Neutrophil (primary cell): Measurements from ENCODE around the gene APOA5.

Experiments
- H3K27ac ChIP-seq: fragments of 200-600 bp; sonication (generic); 2 replicates; pipeline ENCODE4 v1.5.1; 2016; ENCODE audit warnings: mild to moderate bottlenecking, moderate library complexity
- H3K27me3 ChIP-seq: fragments of 200-600 bp; sonication (generic); 2 replicates; pipeline ENCODE4 v1.6.0; 2016; ENCODE audit warnings: mild to moderate bottlenecking
- H3K36me3 ChIP-seq: fragments of 200-600 bp; sonication (generic); 2 replicates; pipeline ENCODE4 v1.5.1; 2017
- H3K4me1 ChIP-seq, 2 experiments: fragments of 200-600 bp in 1 of 2; sonication (generic) in 1 of 2; 1 replicate in 1 of 2; 2 replicates in 1 of 2; pipeline versions ENCODE4 v1.5.1 to v1.6.1; 2013 to 2016; ENCODE audit warnings: low read depth in 1 of 2, low read length in 1 of 2, mild to moderate bottlenecking in 1 of 2, moderate library complexity in 1 of 2; ENCODE audit not compliant: control insufficient read depth in 1 of 2, insufficient read depth in 1 of 2
- H3K4me3 ChIP-seq, 2 experiments: fragments of 200-600 bp in 1 of 2; sonication (generic) in 1 of 2; 1 replicate in 1 of 2; 2 replicates in 1 of 2; pipeline ENCODE4 v1.5.1; 2013 to 2016; ENCODE audit warnings: low read depth in 1 of 2, low read length in 1 of 2, mild to moderate bottlenecking in 1 of 2, moderate library complexity in 1 of 2
- H3K9me3 ChIP-seq: fragments of 200-600 bp; sonication (generic); 2 replicates; pipeline ENCODE4 v1.5.1; 2016
- TF ChIP-seq, protein P1 (sequence below): fragments of 200-600 bp; sonication (generic); IDR thresholded peaks from 2 replicates; pipeline ENCODE4 v1.5.1; 2016; ENCODE audit warnings: antibody characterized with exemption

Gene APOA5

DNA sequence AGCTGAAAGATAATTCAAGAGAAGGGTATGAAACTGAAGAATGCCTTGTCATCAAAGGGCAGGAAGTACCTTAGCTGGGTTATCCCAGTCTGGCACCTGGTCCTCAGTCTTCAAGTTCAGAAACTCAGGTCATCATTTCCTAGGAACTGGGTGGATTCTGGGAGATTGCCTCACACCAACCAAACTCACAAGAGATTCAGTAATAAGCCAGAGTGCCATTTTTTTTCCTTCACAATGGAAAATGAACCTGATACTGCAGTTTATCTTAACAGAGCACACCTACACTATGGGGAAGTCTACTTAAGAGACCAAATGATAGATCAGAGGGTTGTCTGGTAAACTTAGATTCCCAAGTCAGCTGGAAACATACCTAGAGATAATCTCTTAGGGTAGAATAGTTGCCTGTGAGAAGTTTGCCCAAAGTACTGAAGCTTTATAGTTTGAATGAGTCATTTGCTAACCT lies 15.1 kb downstream of the APOA5 start:
- no peaks in the 10 kb centered on the region for H3K27me3 ChIP-seq
- peak overlapping the region; percentile 13 for H3K27ac ChIP-seq
- H3K36me3 ChIP-seq = peaks cover 30% of the 10 kb centered on the region
- H3K4me1 ChIP-seq = peaks cover 20 to 21% of the 10 kb centered on the region in 2 experiments
- TF ChIP-seq, protein P1, sequence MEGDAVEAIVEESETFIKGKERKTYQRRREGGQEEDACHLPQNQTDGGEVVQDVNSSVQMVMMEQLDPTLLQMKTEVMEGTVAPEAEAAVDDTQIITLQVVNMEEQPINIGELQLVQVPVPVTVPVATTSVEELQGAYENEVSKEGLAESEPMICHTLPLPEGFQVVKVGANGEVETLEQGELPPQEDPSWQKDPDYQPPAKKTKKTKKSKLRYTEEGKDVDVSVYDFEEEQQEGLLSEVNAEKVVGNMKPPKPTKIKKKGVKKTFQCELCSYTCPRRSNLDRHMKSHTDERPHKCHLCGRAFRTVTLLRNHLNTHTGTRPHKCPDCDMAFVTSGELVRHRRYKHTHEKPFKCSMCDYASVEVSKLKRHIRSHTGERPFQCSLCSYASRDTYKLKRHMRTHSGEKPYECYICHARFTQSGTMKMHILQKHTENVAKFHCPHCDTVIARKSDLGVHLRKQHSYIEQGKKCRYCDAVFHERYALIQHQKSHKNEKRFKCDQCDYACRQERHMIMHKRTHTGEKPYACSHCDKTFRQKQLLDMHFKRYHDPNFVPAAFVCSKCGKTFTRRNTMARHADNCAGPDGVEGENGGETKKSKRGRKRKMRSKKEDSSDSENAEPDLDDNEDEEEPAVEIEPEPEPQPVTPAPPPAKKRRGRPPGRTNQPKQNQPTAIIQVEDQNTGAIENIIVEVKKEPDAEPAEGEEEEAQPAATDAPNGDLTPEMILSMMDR = no peak
- no peaks in the 10 kb centered on the region for H3K9me3 ChIP-seq
- no peak overlapping the region for H3K4me3 ChIP-seq

DNA sequence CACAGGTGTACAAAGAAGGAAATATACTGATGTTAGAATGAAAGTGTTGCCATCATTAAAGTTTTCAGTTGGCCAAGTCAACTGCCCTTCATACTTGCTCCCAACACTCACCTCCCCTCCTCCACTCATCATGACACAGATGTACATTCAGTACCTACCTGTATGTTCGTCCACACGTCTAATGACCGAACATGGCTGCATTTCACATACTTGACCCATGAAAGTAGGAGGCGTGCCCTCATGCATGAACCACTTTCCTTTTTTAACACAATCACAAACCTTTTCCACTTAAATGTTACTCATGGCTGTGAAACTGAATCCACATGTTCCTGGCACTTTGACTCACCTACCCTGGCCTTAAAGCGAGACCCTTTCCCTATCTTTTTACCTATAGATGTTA lies 15.7 kb downstream of the APOA5 start:
- Histone ChIP-seq H3K27me3 (no peaks in the 10 kb centered on the region), H3K27ac (no peak overlapping the region), H3K9me3 (no peaks in the 10 kb centered on the region), H3K4me3 (no peak overlapping the region), H3K4me1 (peaks cover 26% of the 10 kb centered on the region in 2 experiments), H3K36me3 (peaks cover 29% of the 10 kb centered on the region)
- TF ChIP-seq, protein P1 = no peak

DNA sequence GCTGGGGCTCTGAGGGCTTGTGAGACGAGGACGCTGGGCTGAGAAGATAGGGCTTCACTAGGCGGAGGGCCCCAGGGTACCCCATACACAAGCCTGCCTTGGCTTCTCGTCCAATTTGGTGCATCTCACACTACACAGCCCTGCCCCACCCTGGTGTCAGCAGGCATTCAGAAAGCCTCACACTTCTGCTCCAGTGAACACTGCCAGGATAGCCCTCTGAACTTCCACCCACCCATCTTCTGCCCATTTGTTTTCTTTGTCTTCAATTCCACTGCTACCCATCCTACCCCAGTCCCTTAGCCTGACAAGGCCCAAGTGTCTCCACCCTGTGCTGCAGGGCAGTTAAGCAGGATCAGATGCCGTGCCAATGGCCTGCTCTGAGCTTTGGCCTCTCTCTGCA lies 17.0 kb downstream of the APOA5 start:
- Histone ChIP-seq H3K4me3 (no peak overlapping the region), H3K27me3 (no peaks in the 10 kb centered on the region), H3K9me3 (no peaks in the 10 kb centered on the region), H3K4me1 (peaks cover 34 to 35% of the 10 kb centered on the region in 2 experiments), H3K36me3 (peaks cover 21% of the 10 kb centered on the region), H3K27ac (no peak overlapping the region)
- TF ChIP-seq, protein P1 = no peak

DNA sequence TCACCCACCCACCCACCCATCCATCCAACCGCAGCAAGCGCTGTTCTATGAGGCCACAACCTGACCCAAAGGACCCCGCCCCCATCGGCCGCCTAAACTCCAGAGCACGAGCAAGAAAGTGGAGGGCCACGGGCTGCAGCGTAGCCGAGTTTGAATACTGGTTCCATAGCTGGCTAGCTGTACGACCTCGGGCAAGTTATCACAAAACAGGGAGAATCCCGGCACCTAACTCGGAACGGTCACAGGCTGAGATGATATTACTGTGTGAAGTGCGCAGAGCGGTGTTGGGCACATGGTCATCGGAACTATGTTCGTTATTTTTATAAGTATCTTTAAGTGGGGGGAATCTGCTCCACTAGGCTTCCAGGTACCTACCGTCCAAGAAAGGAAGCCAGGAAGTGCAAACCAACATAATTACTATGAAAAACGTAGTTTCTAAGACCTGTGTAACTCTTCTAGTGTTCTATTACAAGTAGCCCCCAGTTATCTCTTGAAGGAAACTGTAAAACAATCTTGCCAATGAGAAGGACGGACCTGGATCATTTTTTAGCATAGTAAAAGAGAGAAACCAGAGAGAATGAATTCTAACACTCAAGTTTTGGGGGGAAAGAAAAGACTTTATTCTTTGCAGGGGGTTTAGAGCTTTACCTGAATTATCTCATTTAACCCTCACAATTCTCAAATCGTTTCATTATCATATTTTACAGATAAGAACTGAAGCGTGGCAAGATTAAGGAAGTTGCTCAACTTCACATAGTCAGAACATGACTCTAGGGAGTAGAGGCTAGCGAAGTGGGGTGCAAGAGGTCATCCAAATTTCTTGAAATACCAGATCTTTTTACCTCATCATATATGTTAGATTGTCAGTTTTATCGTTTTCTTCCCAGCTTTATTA lies 18.2 kb downstream of the APOA5 start:
- H3K9me3 ChIP-seq = no peaks in the 10 kb centered on the region
- H3K27me3 ChIP-seq = no peaks in the 10 kb centered on the region
- TF ChIP-seq, protein P1 = no peak
- H3K36me3 ChIP-seq = peaks cover 19% of the 10 kb centered on the region
- peaks cover 39 to 41% of the 10 kb centered on the region in 2 experiments for H3K4me1 ChIP-seq
- peak overlapping the region; percentile 90 for H3K27ac ChIP-seq
- peak overlapping the region; percentile 81 to 89 for H3K4me3 ChIP-seq

DNA sequence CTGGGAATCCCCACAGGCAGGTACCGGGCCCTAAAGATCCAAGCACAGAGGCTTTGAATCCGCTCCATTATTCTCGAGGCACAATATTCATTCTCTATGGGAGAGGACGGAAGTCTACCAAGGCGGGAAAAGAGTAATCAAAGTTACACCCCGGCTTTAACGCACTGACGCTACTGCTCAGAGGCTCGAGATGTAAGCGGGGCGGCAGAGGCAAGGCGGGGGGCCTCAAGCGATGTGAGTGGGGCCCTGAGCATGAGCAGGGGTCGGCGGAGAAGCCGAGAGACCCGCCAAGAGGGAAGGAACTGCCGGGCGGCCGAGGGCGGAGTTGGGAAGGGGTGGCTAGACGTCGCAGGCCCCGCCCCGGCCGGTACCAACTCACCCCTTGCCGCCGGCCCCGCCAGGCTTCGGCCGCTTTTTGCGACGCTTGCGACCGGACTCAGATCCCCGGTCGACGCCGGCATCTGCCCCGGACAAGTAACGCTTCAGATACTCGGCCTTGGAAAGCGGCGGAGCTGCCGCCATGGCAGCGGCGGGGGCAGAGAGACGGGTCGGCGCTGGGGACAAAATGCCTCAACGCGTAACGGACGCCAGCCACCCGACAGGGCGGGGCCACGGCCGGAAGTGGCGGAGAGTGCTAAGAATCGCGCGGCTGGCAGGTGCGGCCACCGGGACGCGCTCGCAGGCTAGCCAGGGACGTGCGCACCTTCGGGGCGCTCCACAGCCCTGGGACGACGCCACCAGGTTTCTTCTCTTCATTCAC lies 19.1 kb downstream of the APOA5 start, which contains the start of gene BUD13:
TSS of gene BUD13 (minus strand) at position 545 of the 760 bp plus-strand sequence. CDS start at position 522, 23 bp downstream.
- Histone ChIP-seq H3K27ac (peak within 1 kb of the TSS; percentile 90), H3K4me1 (peaks cover 39 to 41% of the 10 kb centered on the region in 2 experiments), H3K27me3 (no peaks in the 10 kb centered on the region), H3K36me3 (peaks cover 11% of the 10 kb centered on the region), H3K9me3 (no peaks in the 10 kb centered on the region), H3K4me3 (peak within 1 kb of the TSS; percentile 81 to 89)
- TF ChIP-seq, protein P1 = peak; percentile 22
